Panc1 (cell line): Measurements from ENCODE around the gene UNC13B. TPM values are rescaled to one million over a fixed set of nuclear protein-coding genes. Genes with fewer than 3 reads are reported as not detected.

Experiments
- ATAC-seq: fragments of 200-7000 bp; cut with Tn5 transposase; 2 replicates; pipeline ENCODE4 v1.9.1; 2020; ENCODE audit warnings: mild to moderate bottlenecking, moderate library complexity
- BruUV-seq: library from RNA; stranded (reverse); fragments of 400-500 nt; replicated peaks from 2 replicates; lab custom pipeline; 2021; lab: Mats Ljungman, UMichigan
- CTCF ChIA-PET: fragments of 300-600 bp; sonication (Branson Sonifier 250); formaldehyde crosslinking; loops from one replicate; lab custom pipeline; 2022; ENCODE audit warnings: antibody characterized with exemption; lab: Charles Lee
- POLR2A ChIA-PET: fragments of 300-600 bp; sonication (Branson Sonifier 250); formaldehyde crosslinking; loops from one replicate; lab custom pipeline; 2022; ENCODE audit warnings: antibody characterized with exemption; lab: Charles Lee
- DNase-seq: peaks from one replicate; pipeline ENCODE4 v3.0.0-alpha.2; 2010; ENCODE audit warnings: low read depth, low spot score
- H3K27ac ChIP-seq: 2 replicates; pipeline ENCODE4 v1.5.1; 2011; ENCODE audit warnings: mild to moderate bottlenecking, low read length, inconsistent platforms
- H3K27me3 ChIP-seq: fragments of 200-500 bp; sonication (Bioruptor generic); 2 replicates; pipeline ENCODE4 v1.6.0; 2014; ENCODE audit warnings: low read length, inconsistent platforms; ENCODE audit not compliant: control insufficient read depth, insufficient read depth
- H3K36me3 ChIP-seq: fragments of 200-500 bp; sonication (Bioruptor generic); 2 replicates; pipeline ENCODE4 v1.5.1; 2014; ENCODE audit warnings: inconsistent platforms, mild to moderate bottlenecking, low read length, moderate library complexity; ENCODE audit not compliant: control insufficient read depth, insufficient read depth
- H3K4me1 ChIP-seq: 2 replicates; pipeline ENCODE4 v1.5.1; 2011; ENCODE audit warnings: inconsistent platforms, mild to moderate bottlenecking, low read length, moderate library complexity; ENCODE audit not compliant: control insufficient read depth, insufficient read depth
- H3K4me3 ChIP-seq, 2 experiments: 2 replicates each; pipeline ENCODE4 v1.5.1; 2011 to 2012; ENCODE audit warnings: low read depth in 2 of 2, low read length in 2 of 2, mild to moderate bottlenecking in 2 of 2, inconsistent platforms in 1 of 2, moderate library complexity in 1 of 2
- H3K9me3 ChIP-seq: fragments of 200-500 bp; sonication (Bioruptor generic); 2 replicates; pipeline ENCODE4 v1.5.1; 2014; ENCODE audit warnings: low read depth, mild to moderate bottlenecking, inconsistent platforms, low read length, moderate library complexity; ENCODE audit not compliant: control insufficient read depth, insufficient read depth
- CTCF ChIP-seq: fragments of 450-650 bp; IDR thresholded peaks from 2 replicates; pipeline ENCODE4 v1.5.1; 2017; ENCODE audit warnings: mild to moderate bottlenecking
- POLR2AphosphoS5 ChIP-seq: IDR thresholded peaks from 2 replicates; pipeline ENCODE4 v1.6.1; 2012; ENCODE audit warnings: mild to moderate bottlenecking, low read depth, low read length, moderate library complexity
- REST ChIP-seq, 2 experiments: IDR thresholded peaks; 2 replicates each; pipeline ENCODE4 v1.6.1; 2011 to 2012; ENCODE audit warnings: low read depth in 2 of 2, control low read depth in 1 of 2, low read length in 1 of 2, mild to moderate bottlenecking in 1 of 2, moderate library complexity in 1 of 2; ENCODE audit not compliant: insufficient read depth in 1 of 2
- SIN3A ChIP-seq: IDR thresholded peaks from 2 replicates; pipeline ENCODE4 v1.6.1; 2012; ENCODE audit warnings: low read depth, mild to moderate bottlenecking, low read length, moderate library complexity, borderline replicate concordance; ENCODE audit not compliant: insufficient read depth
- TCF7L2 ChIP-seq: IDR thresholded peaks from 2 replicates; pipeline ENCODE4 v1.6.1; 2011; ENCODE audit warnings: mild to moderate bottlenecking, low read depth, low read length, inconsistent platforms
- in situ Hi-C: cut with HindIII; loops from 2 replicates; pipeline ENCODE4 v1.10.0; 2016; ENCODE audit warnings: low sequenced_read_pairs, low pct_unique_long_range_greater_than_20kb
- intact Hi-C: fragments of 100-400 bp; cut with micrococcal nuclease; formaldehyde crosslinking; loops from one replicate; pipeline ENCODE4 v1.10.0; 2022; ENCODE audit not compliant: unreplicated experiment
- total RNA-seq: library from RNA; stranded (reverse); gene quantifications from one replicate; pipeline ENCODE4 v1.2.1, GENCODE V29; 2021; ENCODE audit not compliant: unreplicated experiment

The UNC13B gene
- total RNA-seq, 1 experiment from 2014 or later = 35.2 TPM

- ChIA-PET CTCF (no interaction called here), POLR2A (no interaction called here)
- TF ChIP-seq SIN3A (no peak), CTCF (no peak), REST (IDR thresholded peaks at IDR 0.05; ENCODE audit: insufficient read depth in 1 of 2, low read depth in 2 of 2, low read length in 1 of 2) (no peak), TCF7L2 (no peak), POLR2AphosphoS5 (no peak)
- H3K9me3 ChIP-seq = no peaks in the 10 kb centered on the region
- intact Hi-C loops (no loop called here), in situ Hi-C loops (no loop called here)
- H3K27ac ChIP-seq = no peak overlapping the region
- peaks cover 3% of the 10 kb centered on the region; the same call in 1 of the 2 replicates for H3K27me3 ChIP-seq
- no peak for DNase-seq
- no TSS peak for BruUV-seq
- no peak for ATAC-seq
- no peaks in the 10 kb centered on the region for H3K36me3 ChIP-seq
- no peaks in the 10 kb centered on the region for H3K4me1 ChIP-seq
- no peak overlapping the region for H3K4me3 ChIP-seq
These were observed 269.7 kb downstream of the UNC13B start for GRCh38 chr9:35431467-35431866.

- TF ChIP-seq SIN3A (no peak), POLR2AphosphoS5 (no peak)
- peaks cover 3% of the 10 kb centered on the region; the same call in 1 of the 2 replicates for H3K27me3 ChIP-seq
- DNase-seq (no peak), ATAC-seq (no peak)
- intact Hi-C loops (no loop called here), in situ Hi-C loops (no loop called here)
- no peaks in the 10 kb centered on the region for H3K36me3 ChIP-seq
- H3K27ac ChIP-seq = no peak overlapping the region
- BruUV-seq = no TSS peak
- H3K4me1 ChIP-seq = no peaks in the 10 kb centered on the region
- no peaks in the 10 kb centered on the region for H3K9me3 ChIP-seq
- no peak overlapping the region for H3K4me3 ChIP-seq
- POLR2A ChIA-PET = no interaction called here
- CTCF ChIA-PET = no interaction called here
These were observed 270.3 kb downstream of the UNC13B start for GRCh38 chr9:35432076-35432475.

- no peak for ATAC-seq
- no peak for DNase-seq
- TF ChIP-seq SIN3A (no peak), REST (IDR thresholded peaks at IDR 0.05; ENCODE audit: insufficient read depth in 1 of 2, low read depth in 2 of 2, low read length in 1 of 2) (no peak), POLR2AphosphoS5 (no peak), TCF7L2 (no peak), CTCF (no peak)
- Histone ChIP-seq H3K4me1 (no peaks in the 10 kb centered on the region), H3K27me3 (peaks cover 3% of the 10 kb centered on the region; the same call in 1 of the 2 replicates), H3K36me3 (no peaks in the 10 kb centered on the region), H3K4me3 (no peak overlapping the region), H3K27ac (no peak overlapping the region), H3K9me3 (no peaks in the 10 kb centered on the region)
- POLR2A ChIA-PET = no interaction called here
- intact Hi-C loops (no loop called here), in situ Hi-C loops (no loop called here)
- CTCF ChIA-PET = no interaction called here
- BruUV-seq = no TSS peak
These were observed 275.1 kb downstream of the UNC13B start for GRCh38 chr9:35436933-35437332.
